Esophagus muscularis mucosa (tissue), 4 donors: ENCODE measurements around the gene PHLDA1. TPM values are rescaled to one million over a fixed set of nuclear protein-coding genes. Genes with fewer than 3 reads are reported as not detected.
A peak's percentile ranks its signal among the peaks of the same experiment; 100 is the strongest.

Source experiments
- DNase-seq: peaks from one replicate; pipeline ENCODE4 v3.0.0-alpha.2; 2017; ENCODE audit errors: extremely low spot score
- H3K27ac ChIP-seq, 4 donors: fragments of 200-600 bp; sonication (generic); replicated peaks in 1 of 4; 1 replicate in 3 of 4; 2 replicates in 1 of 4; pipeline ENCODE4 v1.5.1; 2016 to 2019; ENCODE audit warnings: mild to moderate bottlenecking in 1 of 4
- H3K27me3 ChIP-seq, 4 donors: fragments of 200-600 bp; sonication (generic); one replicate each; pipeline versions ENCODE4 v1.5.1 to v1.6.0; 2016 to 2019
- H3K36me3 ChIP-seq, 4 donors: fragments of 200-600 bp; sonication (generic); one replicate each; pipeline ENCODE4 v1.5.1; 2016 to 2019
- H3K4me1 ChIP-seq, 4 donors: fragments of 200-600 bp; sonication (generic); one replicate each; pipeline ENCODE4 v1.5.1; 2016 to 2019
- H3K4me3 ChIP-seq, 4 donors: fragments of 200-600 bp; sonication (generic); 1 replicate in 2 of 4; 2 replicates in 2 of 4; pipeline ENCODE4 v1.5.1; 2016 to 2019; ENCODE audit warnings: mild to moderate bottlenecking in 4 of 4, moderate library complexity in 1 of 4
- H3K9me3 ChIP-seq, 4 donors: fragments of 200-600 bp; sonication (generic); 1 replicate in 3 of 4; 2 replicates in 1 of 4; pipeline ENCODE4 v1.5.1; 2016 to 2019
- EP300 ChIP-seq: sonication (generic); formaldehyde crosslinking; IDR thresholded peaks from one replicate; pipeline ENCODE4 v1.6.1; 2017; ENCODE audit warnings: antibody characterized with exemption
- POLR2A ChIP-seq: fragments of 450-650 bp; IDR thresholded peaks from one replicate; pipeline ENCODE4 v1.6.1; 2017; ENCODE audit warnings: antibody characterized with exemption, moderate library complexity, mild to moderate bottlenecking, low read depth
- POLR2AphosphoS5 ChIP-seq, 2 donors: sonication (generic); formaldehyde crosslinking; IDR thresholded peaks; one replicate each; pipeline ENCODE4 v1.6.1; 2017; ENCODE audit warnings: antibody characterized with exemption in 2 of 2
- WGBS: methylation state at CpG from one replicate; pipeline ENCODE4 v1.1.5; 2018; 5-methylcytosine and 5-hydroxymethylcytosine counted together
- intact Hi-C: fragments of 100-400 bp; cut with DNase I; formaldehyde crosslinking; loops from one replicate; pipeline ENCODE4 v1.15.1; 2023
- total RNA-seq, 4 donors: library from RNA; depleted of rRNA; stranded (reverse); fragments of >200 nt; gene quantifications; one replicate each; pipeline versions ENCODE4 v1.1.0 to v1.2.1, GENCODE V29; 2016
- TF ChIP-seq, protein P1 (sequence below), 3 experiments: fragments of 200-600 bp in 2 of 3; fragments of 450-650 bp in 1 of 3; sonication (generic) in 2 of 3; IDR thresholded peaks; one replicate each; pipeline ENCODE4 v1.5.1; 2017 to 2019; ENCODE audit warnings: antibody characterized with exemption in 3 of 3, mild to moderate bottlenecking in 2 of 3, moderate library complexity in 1 of 3

Gene PHLDA1
- total RNA-seq, 4 donors from 2014 or later, result 5.0 to 25.3 (median 6.1) TPM

DNA sequence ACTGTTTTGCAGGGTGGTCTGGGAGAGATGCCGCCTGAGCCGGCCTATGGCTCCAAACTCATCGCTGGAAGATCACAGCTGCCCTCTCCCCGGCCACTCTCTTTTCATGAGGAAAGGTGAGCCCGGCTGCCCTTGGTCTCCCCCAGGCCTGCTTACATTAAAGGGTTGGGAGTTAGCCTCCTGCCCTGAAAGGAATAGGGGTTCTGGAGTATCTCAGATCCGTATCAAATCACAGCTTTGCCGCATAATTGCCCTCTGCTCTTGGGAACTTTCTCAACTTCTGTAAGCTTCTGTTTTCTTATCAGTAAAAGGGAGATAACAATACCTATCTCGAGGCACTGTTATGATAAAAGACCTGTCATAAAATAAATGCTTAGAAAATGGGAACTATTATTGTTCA lies 17.6 kb downstream of the PHLDA1 start:
- H3K4me3 ChIP-seq, result no peak overlapping the region
- 84% methylated on average over 8 of the region's 8 CpGs for WGBS
- TF ChIP-seq, protein P1, sequence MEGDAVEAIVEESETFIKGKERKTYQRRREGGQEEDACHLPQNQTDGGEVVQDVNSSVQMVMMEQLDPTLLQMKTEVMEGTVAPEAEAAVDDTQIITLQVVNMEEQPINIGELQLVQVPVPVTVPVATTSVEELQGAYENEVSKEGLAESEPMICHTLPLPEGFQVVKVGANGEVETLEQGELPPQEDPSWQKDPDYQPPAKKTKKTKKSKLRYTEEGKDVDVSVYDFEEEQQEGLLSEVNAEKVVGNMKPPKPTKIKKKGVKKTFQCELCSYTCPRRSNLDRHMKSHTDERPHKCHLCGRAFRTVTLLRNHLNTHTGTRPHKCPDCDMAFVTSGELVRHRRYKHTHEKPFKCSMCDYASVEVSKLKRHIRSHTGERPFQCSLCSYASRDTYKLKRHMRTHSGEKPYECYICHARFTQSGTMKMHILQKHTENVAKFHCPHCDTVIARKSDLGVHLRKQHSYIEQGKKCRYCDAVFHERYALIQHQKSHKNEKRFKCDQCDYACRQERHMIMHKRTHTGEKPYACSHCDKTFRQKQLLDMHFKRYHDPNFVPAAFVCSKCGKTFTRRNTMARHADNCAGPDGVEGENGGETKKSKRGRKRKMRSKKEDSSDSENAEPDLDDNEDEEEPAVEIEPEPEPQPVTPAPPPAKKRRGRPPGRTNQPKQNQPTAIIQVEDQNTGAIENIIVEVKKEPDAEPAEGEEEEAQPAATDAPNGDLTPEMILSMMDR (IDR thresholded peaks at IDR 0.05), result no peak
- TF ChIP-seq POLR2A, result no peak
- TF ChIP-seq POLR2AphosphoS5 (IDR thresholded peaks at IDR 0.05), result no peak
- TF ChIP-seq EP300, result no peak
- H3K9me3 ChIP-seq, result no peaks in the 10 kb centered on the region
- H3K27ac ChIP-seq, result no peak overlapping the region
- no peaks in the 10 kb centered on the region for H3K27me3 ChIP-seq
- peaks cover 0 to 5% (median 0%) of the 10 kb centered on the region in 4 donors for H3K4me1 ChIP-seq
- no peaks in the 10 kb centered on the region for H3K36me3 ChIP-seq
- no peak for DNase-seq
- intact Hi-C loops, result no loop called here

DNA sequence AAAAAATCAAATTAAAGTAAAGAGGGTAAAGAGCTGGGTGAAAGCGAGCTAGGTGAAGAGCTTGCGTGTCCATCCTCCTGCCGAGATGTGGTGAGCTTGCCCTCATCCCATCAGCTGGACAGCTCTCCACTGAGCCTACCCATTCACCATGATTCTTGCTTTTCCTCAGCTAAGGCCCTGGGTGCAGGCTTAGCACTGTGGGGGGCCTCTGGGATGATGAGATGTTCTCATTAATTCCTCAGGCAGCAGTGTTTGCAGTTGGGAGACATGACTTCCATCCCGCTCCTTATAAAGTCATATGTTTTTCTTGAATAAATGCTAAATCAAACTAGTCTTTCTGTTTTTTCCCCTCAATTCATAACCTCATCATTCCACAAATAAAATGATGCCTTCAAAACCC lies 18.0 kb downstream of the PHLDA1 start:
- H3K9me3 ChIP-seq, result no peaks in the 10 kb centered on the region
- 94% methylated on average over 4 of the region's 4 CpGs for WGBS
- no peaks in the 10 kb centered on the region for H3K36me3 ChIP-seq
- TF ChIP-seq POLR2A, result no peak
- no peak for TF ChIP-seq POLR2AphosphoS5 (IDR thresholded peaks at IDR 0.05)
- no peak for TF ChIP-seq EP300
- TF ChIP-seq, protein P1 (IDR thresholded peaks at IDR 0.05), result no peak
- no peak overlapping the region for H3K27ac ChIP-seq
- DNase-seq, result no peak
- H3K4me3 ChIP-seq, result no peak overlapping the region
- intact Hi-C loops, result no loop called here
- H3K27me3 ChIP-seq, result no peaks in the 10 kb centered on the region
- peaks cover 0 to 5% (median 0%) of the 10 kb centered on the region in 4 donors for H3K4me1 ChIP-seq

DNA sequence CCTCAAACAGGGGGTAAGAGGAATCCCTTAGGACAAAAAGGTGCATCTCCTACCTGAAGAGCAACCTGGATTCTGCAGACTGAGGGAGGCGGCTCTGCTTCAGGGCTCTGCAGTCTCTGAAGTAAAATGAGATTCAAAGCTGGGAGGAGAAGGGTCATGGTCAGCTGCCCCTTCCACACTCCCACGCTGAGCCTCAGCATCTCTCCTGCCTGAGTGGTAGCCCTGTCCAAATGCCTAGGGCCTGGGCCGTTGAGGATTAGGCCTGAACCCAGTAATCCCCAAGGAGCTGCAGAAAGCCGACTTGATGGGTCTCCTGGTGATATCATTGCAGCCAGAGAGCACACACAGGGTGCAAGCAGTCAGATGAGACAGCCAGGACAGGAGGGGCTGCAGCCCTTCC lies 18.9 kb downstream of the PHLDA1 start:
- TF ChIP-seq POLR2AphosphoS5 (IDR thresholded peaks at IDR 0.05) (no peak), POLR2A (no peak), EP300 (no peak)
- TF ChIP-seq, protein P1 (IDR thresholded peaks at IDR 0.05), result no peak
- H3K4me1 ChIP-seq, result no peaks in the 10 kb centered on the region
- no peak for DNase-seq
- no peaks in the 10 kb centered on the region for H3K27me3 ChIP-seq
- no peak overlapping the region for H3K27ac ChIP-seq
- H3K4me3 ChIP-seq, result no peak overlapping the region
- intact Hi-C loops, result no loop called here
- H3K36me3 ChIP-seq, result no peaks in the 10 kb centered on the region
- H3K9me3 ChIP-seq, result no peaks in the 10 kb centered on the region
- 100% methylated on average over 4 of the region's 4 CpGs for WGBS

GRCh38 chr12:76010732-76011458 lies 20.7 kb downstream of the PHLDA1 start:
- TF ChIP-seq POLR2AphosphoS5 (IDR thresholded peaks at IDR 0.05), result no peak
- TF ChIP-seq, protein P1 (IDR thresholded peaks at IDR 0.05), result no peak
- no peak for TF ChIP-seq EP300
- TF ChIP-seq POLR2A, result no peak
- WGBS, result 78% methylated on average over 6 of the region's 6 CpGs

DNA sequence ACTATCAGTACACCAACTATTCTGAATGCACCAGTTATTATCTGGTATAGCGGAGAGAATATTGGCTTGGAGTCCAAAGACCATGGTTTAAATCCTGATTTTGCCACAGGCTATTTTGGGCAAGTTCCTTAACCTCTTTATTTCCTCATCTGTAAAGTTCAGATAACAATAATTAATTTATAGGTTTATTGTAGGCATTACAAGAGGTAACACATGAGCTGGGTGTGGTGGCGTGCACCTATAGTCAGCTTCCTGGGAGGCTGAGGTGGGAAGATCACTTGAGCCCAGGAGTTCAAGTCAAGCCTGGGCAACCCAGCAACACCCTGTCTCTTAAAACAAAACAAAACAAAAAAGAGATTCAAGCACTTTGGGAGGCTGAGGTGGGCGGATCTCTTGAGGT lies 23.1 kb downstream of the PHLDA1 start:
- no peak for TF ChIP-seq POLR2A
- TF ChIP-seq POLR2AphosphoS5 (IDR thresholded peaks at IDR 0.05), result no peak
- TF ChIP-seq, protein P1 (IDR thresholded peaks at IDR 0.05), result no peak
- TF ChIP-seq EP300, result no peak
- intact Hi-C loops, result no loop called here
- no peaks in the 10 kb centered on the region for H3K36me3 ChIP-seq
- no peak for DNase-seq
- no peak overlapping the region for H3K27ac ChIP-seq
- 96% methylated on average over 3 of the region's 3 CpGs for WGBS
- H3K4me3 ChIP-seq, result no peak overlapping the region
- H3K4me1 ChIP-seq, result no peaks in the 10 kb centered on the region
- H3K9me3 ChIP-seq, result no peaks in the 10 kb centered on the region
- H3K27me3 ChIP-seq, result no peaks in the 10 kb centered on the region

More at GRCh38 chr12:76010732-76011458, 20.7 kb downstream of the PHLDA1 start:
- no peak for DNase-seq
- no peak overlapping the region for H3K4me3 ChIP-seq
- no peaks in the 10 kb centered on the region for H3K27me3 ChIP-seq
- no peaks in the 10 kb centered on the region for H3K9me3 ChIP-seq
- intact Hi-C loops, result no loop called here
- no peaks in the 10 kb centered on the region for H3K36me3 ChIP-seq
- H3K4me1 ChIP-seq, result no peaks in the 10 kb centered on the region
- H3K27ac ChIP-seq, result peak overlapping the region in 1 of 4 donors; percentile 10
